Spleen (tissue), 11 donors: ENCODE measurements around the gene KLHL35. TPM values are rescaled to one million over a fixed set of nuclear protein-coding genes. Genes with fewer than 3 reads are reported as not detected.
A peak's percentile ranks its signal among the peaks of the same experiment; 100 is the strongest.

Experiments
- DNase-seq: peaks from one replicate; pipeline ENCODE4 v3.0.0-alpha.2; 2020
- H3K27ac ChIP-seq, 8 donors: fragments of 200-600 bp; sonication (generic) in 7 of 8; 1 replicate in 4 of 8; 2 replicates in 4 of 8; pipeline versions ENCODE4 v1.5.0 to v1.8.0; 2016 to 2021; ENCODE audit warnings: inconsistent platforms in 4 of 8, mild to moderate bottlenecking in 4 of 8, moderate library complexity in 1 of 8
- H3K27me3 ChIP-seq, 7 donors: fragments of 200-600 bp; sonication (generic) in 6 of 7; replicated peaks in 1 of 7; 1 replicate in 4 of 7; 2 replicates in 3 of 7; pipeline versions ENCODE4 v1.5.0 to v1.8.0; 2016 to 2021; ENCODE audit warnings: inconsistent platforms in 3 of 7, mild to moderate bottlenecking in 1 of 7
- H3K36me3 ChIP-seq, 6 donors: fragments of 200-600 bp; sonication (generic) in 5 of 6; 1 replicate in 4 of 6; 2 replicates in 2 of 6; pipeline versions ENCODE4 v1.5.0 to v1.8.0; 2016 to 2021; ENCODE audit warnings: inconsistent platforms in 2 of 6
- H3K4me1 ChIP-seq, 6 donors: fragments of 200-600 bp; sonication (generic) in 5 of 6; 1 replicate in 3 of 6; 2 replicates in 3 of 6; pipeline versions ENCODE4 v1.5.0 to v1.8.0; 2016 to 2021; ENCODE audit warnings: inconsistent platforms in 3 of 6
- H3K4me3 ChIP-seq, 8 donors: fragments of 200-600 bp; sonication (generic) in 7 of 8; 1 replicate in 4 of 8; 2 replicates in 4 of 8; pipeline versions ENCODE4 v1.5.0 to v1.8.0; 2016 to 2021; ENCODE audit warnings: inconsistent platforms in 4 of 8, mild to moderate bottlenecking in 4 of 8, moderate library complexity in 2 of 8
- H3K9me3 ChIP-seq, 8 donors: fragments of 200-600 bp; sonication (generic) in 7 of 8; 1 replicate in 4 of 8; 2 replicates in 4 of 8; pipeline versions ENCODE4 v1.5.0 to v1.8.0; 2016 to 2021; ENCODE audit warnings: inconsistent platforms in 4 of 8
- CTCF ChIP-seq, 11 experiments: fragments of 200-600 bp in 7 of 11; fragments of 450-650 bp in 4 of 11; sonication (generic) in 4 of 11; IDR thresholded peaks in 8 of 11; conservative IDR thresholded peaks in 3 of 11; 1 replicate in 7 of 11; 2 replicates in 4 of 11; pipeline versions ENCODE4 v1.4.0 to v1.8.0; 2016 to 2021; ENCODE audit warnings: antibody characterized with exemption in 11 of 11, inconsistent platforms in 4 of 11, mild to moderate bottlenecking in 1 of 11
- POLR2A ChIP-seq, 3 donors: fragments of 450-650 bp; IDR thresholded peaks; one replicate each; pipeline ENCODE4 v1.5.1; 2017; ENCODE audit warnings: antibody characterized with exemption in 3 of 3, mild to moderate bottlenecking in 1 of 3
- POLR2AphosphoS5 ChIP-seq, 3 donors: sonication (generic); formaldehyde crosslinking; IDR thresholded peaks; one replicate each; pipeline ENCODE4 v1.5.1; 2017; ENCODE audit warnings: antibody characterized with exemption in 3 of 3
- WGBS, 5 donors: extraction: QIAGEN DNeasy Blood & Tissue Kit in 3 of 5; methylation state at CpG; one replicate each; pipeline versions ENCODE4 v1.1.5 to v1.1.7; 2013 to 2018; 5-methylcytosine and 5-hydroxymethylcytosine counted together
- intact Hi-C: fragments of 100-400 bp; cut with DNase I; formaldehyde crosslinking; loops from one replicate; pipeline ENCODE4 v1.15.0; 2023; ENCODE audit warnings: low total_unique reads
- polyA plus RNA-seq, 3 donors: library from polyadenylated mRNA; stranded (reverse); fragments of 200-250 nt; gene quantifications; one replicate each; pipeline ENCODE4 v1.2.1, GENCODE V29; 2013
- total RNA-seq, 7 donors: library from RNA; depleted of rRNA in 3 of 7; stranded (reverse); fragments of >200 nt in 3 of 7; fragmentation: NEBNext Ultra II Directional in 4 of 7; extraction: Animal tissue kit (Norgen Biotek cat#: 25700) in 4 of 7; gene quantifications; one replicate each; pipeline versions ENCODE4 v1.1.0 to v1.2.1, GENCODE V29; 2016 to 2021
- donor health status: healthy with polysubstance abuse.
- donor health status: DM: no; HTN: no; CAD: no; lungs with moderate emphysema.
- donor health status: DM: no; HTN: no; CAD: no.
- donor health status: Bipolar disorder and iron deficiency.
- donor health status: healthy.
- donor health status: DM: no; HTN: no; CAD: no.
- donor health status: DM: yes; HTN: yes; CAD: no.

Gene KLHL35
- total and polyA plus RNA-seq, 10 donors: 0.19 to 3.8 (median 2.1) TPM

DNA sequence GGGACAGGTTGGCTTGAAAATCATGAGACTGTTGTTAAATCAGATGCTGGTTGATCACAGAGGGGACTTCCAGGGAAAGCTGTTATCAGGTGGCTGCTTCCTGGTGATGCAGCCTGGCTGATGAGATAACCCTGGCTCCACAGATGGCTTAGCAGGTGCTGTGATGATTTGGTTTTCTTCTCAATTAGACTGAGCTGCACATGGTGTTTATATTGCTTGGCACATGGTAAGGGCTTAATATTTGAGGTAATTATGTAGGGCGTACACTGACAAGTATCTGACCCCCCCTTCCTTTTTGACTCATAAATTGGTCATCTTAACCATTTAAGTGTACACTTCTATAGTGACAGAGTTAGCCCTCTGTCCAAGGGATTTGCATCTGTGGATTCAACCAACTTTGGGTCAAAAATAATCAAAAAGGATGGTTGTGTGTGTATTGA is 26.6 kb downstream of the KLHL35 start:
- 40 to 78% (median 50%) methylated on average over 1 of the region's 1 CpG for WGBS, 5 donors
- Histone ChIP-seq H3K36me3 (peaks cover 4 to 84% (median 69%) of the 10 kb centered on the region in 6 donors), H3K4me1 (peaks cover 27 to 77% (median 68%) of the 10 kb centered on the region in 6 donors), H3K4me3 (no peak overlapping the region), H3K27ac (peak overlapping the region in 4 of 8 donors; percentile 32 to 55 (median 40)), H3K9me3 (no peaks in the 10 kb centered on the region), H3K27me3 (no peaks in the 10 kb centered on the region)
- intact Hi-C loops: no loop called here
- TF ChIP-seq POLR2AphosphoS5 (IDR thresholded peaks at IDR 0.05) (peak in 1 of 3 donors; percentile 94), POLR2A (IDR thresholded peaks at IDR 0.05) (no peak)
- peak; percentile 37 for DNase-seq

DNA sequence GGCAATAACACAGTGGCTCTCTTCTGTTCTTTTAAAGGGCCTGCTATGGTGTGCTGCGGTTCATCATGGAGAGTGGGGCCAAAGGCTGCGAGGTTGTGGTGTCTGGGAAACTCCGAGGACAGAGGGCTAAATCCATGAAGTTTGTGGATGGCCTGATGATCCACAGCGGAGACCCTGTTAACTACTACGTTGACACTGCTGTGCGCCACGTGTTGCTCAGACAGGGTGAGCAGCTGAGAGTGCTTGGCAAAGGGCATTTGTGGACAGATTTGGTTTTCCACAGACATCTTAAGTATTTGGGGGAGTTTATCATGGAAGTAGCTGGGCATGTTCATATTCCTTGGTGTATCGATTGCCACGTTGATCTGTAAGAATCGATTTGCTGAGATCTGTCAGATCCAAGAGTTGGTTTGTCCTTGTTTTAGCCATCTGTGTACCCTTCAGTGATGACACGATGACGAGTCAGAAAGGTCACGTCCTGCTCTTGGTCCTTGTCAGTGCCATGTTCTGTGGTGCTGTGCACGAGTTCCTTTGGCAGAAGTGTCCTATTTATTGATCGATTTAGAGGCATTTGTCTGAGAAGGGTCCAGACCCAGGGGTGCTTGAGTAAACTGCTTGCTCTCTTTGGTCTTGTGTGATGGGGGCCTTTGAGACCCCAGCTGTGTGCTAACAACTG is 28.9 kb downstream of the KLHL35 start:
- WGBS, 5 donors: 80 to 92% (median 82%) methylated on average over 15 of the region's 15 CpGs
- Histone ChIP-seq H3K36me3 (peaks cover 4 to 84% (median 75%) of the 10 kb centered on the region in 6 donors), H3K9me3 (no peaks in the 10 kb centered on the region), H3K27ac (peak overlapping the region in 1 of 8 donors; percentile 51), H3K4me3 (no peak overlapping the region), H3K27me3 (no peaks in the 10 kb centered on the region), H3K4me1 (peaks cover 34 to 95% (median 83%) of the 10 kb centered on the region in 6 donors)
- peak; percentile 39 for DNase-seq
- intact Hi-C loops: no loop called here
- no peak for TF ChIP-seq POLR2AphosphoS5 (IDR thresholded peaks at IDR 0.05)
- TF ChIP-seq CTCF (IDR thresholded peaks at IDR 0.05 in 8 of 11, conservative IDR thresholded peaks at IDR 0.05 in 3 of 11): no peak
- no peak for TF ChIP-seq POLR2A (IDR thresholded peaks at IDR 0.05)

DNA sequence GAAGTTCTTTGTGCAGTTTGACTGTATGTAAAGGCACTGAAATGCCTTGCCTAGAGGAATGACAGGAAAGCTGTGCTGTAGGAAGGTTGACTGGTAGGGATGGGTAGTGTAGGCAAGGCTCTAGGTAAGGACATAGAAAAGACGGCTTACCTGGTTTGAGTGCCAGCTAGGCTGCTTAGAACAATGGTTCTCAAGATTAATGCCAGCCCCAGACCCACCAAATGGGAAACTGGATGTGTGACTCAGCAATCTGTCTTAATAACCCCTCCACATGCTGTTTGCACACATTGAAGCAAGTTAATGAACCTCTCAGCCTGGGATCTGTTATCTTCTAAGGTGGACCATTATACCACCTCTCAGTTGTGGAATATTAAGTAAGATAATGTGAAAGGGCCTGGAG is 30.0 kb downstream of the KLHL35 start:
- peak overlapping the region in 3 of 8 donors; percentile 23 to 95 (median 94) for H3K27ac ChIP-seq
- intact Hi-C loops: no loop called here
- TF ChIP-seq POLR2AphosphoS5 (IDR thresholded peaks at IDR 0.05) (no peak), CTCF (IDR thresholded peaks at IDR 0.05 in 8 of 11, conservative IDR thresholded peaks at IDR 0.05 in 3 of 11) (no peak), POLR2A (IDR thresholded peaks at IDR 0.05) (no peak)
- no peaks in the 10 kb centered on the region for H3K9me3 ChIP-seq
- no peak for DNase-seq
- H3K4me1 ChIP-seq: peaks cover 34 to 96% (median 81%) of the 10 kb centered on the region in 6 donors
- H3K27me3 ChIP-seq: no peaks in the 10 kb centered on the region
- H3K36me3 ChIP-seq: peaks cover 4 to 74% (median 71%) of the 10 kb centered on the region in 6 donors
- WGBS, 5 donors: 47 to 73% (median 60%) methylated on average over 1 of the region's 1 CpG
- H3K4me3 ChIP-seq: peak overlapping the region in 1 of 8 donors; percentile 95

DNA sequence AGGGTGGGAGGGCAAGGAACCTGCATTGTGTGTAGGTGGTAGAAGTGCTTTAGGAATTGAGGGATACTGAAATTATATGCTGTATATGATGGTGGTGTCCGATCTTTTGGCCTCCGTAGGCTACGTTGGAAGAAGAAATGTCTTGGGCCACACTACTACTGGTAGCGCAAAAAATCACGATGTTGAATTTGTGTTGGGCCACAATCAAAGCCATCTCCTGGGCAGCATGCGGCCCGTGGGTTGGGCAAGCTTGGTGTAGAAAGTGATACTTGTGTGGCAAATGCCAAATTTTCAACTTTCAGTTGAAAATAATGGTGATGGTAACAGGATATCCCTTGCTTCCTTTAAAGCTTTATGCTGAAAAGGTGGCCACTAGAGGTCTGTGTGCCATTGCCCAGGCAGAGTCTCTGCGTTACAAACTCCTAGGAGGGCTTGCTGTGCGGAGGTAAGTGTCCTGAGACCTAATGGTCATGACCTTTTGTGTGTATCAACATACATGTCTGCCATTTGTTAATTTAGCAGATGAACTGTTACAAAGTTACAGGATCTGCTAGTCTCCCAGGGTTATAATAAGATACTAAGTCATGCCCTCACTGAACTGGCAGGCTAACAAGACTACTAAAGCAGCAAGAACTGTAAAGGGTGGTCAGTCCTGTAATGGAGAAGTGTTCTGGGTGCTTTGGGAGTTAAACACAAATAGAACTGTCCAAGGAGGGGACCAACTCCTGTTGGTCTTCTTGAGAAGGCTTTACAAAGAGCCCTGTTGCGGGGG is 30.8 kb downstream of the KLHL35 start:
- Histone ChIP-seq H3K4me3 (peak overlapping the region in 4 of 8 donors; percentile 59 to 95 (median 66)), H3K27ac (peak overlapping the region in 4 of 8 donors; percentile 23 to 95 (median 94)), H3K36me3 (peaks cover 4 to 67% (median 65%) of the 10 kb centered on the region in 6 donors), H3K9me3 (no peaks in the 10 kb centered on the region), H3K27me3 (no peaks in the 10 kb centered on the region), H3K4me1 (peaks cover 34 to 87% (median 73%) of the 10 kb centered on the region in 6 donors)
- TF ChIP-seq POLR2AphosphoS5 (IDR thresholded peaks at IDR 0.05) (no peak), POLR2A (IDR thresholded peaks at IDR 0.05) (no peak), CTCF (IDR thresholded peaks at IDR 0.05 in 8 of 11, conservative IDR thresholded peaks at IDR 0.05 in 3 of 11) (no peak)
- intact Hi-C loops: no loop called here
- 71 to 83% (median 71%) methylated on average over 10 of the region's 10 CpGs for WGBS, 5 donors
- peak; percentile 33 for DNase-seq
